HEK293 (cell line): ENCODE data around the gene KRTAP22-1.

Source experiments
- CTCF ChIA-PET: fragments of 350-600 bp; formaldehyde crosslinking; extraction: SDS; loops from one replicate; lab custom pipeline; 2021; ENCODE audit warnings: antibody characterized with exemption; lab: Yijun Ruan, JAX
- POLR2A ChIA-PET: fragments of 300-600 bp; formaldehyde crosslinking; extraction: SDS; loops from one replicate; lab custom pipeline; 2020; ENCODE audit warnings: antibody characterized with exemption, inconsistent platforms; lab: Yijun Ruan, JAX
- H3K27ac ChIP-seq: fragments of 200-500 bp; sonication (Bioruptor generic); 2 replicates; pipeline ENCODE4 v1.5.1; 2014; ENCODE audit warnings: low read depth, low read length, control low read depth, inconsistent platforms; ENCODE audit errors: extremely low read depth
- H3K36me3 ChIP-seq, 2 experiments: fragments of 200-500 bp in 1 of 2; sonication (Bioruptor generic) in 1 of 2; 1 replicate in 1 of 2; 2 replicates in 1 of 2; pipeline ENCODE4 v1.5.1; 2014 to 2017; ENCODE audit warnings: inconsistent platforms in 2 of 2, low read length in 2 of 2; ENCODE audit not compliant: control insufficient read depth in 2 of 2, insufficient read depth in 1 of 2
- H3K4me1 ChIP-seq: fragments of 200-500 bp; sonication (Bioruptor generic); 2 replicates; pipeline ENCODE4 v1.5.1; 2014; ENCODE audit warnings: mild to moderate bottlenecking, low read length, inconsistent platforms; ENCODE audit not compliant: control insufficient read depth, insufficient read depth
- H3K4me3 ChIP-seq: 2 replicates; pipeline ENCODE4 v1.5.1; 2011; ENCODE audit warnings: low read depth, mild to moderate bottlenecking, control low read depth, low read length, moderate library complexity
- H3K9me3 ChIP-seq: fragments of 200-500 bp; sonication (Bioruptor generic); 2 replicates; pipeline ENCODE4 v1.5.1; 2014; ENCODE audit warnings: low read depth, low read length, inconsistent platforms; ENCODE audit not compliant: control insufficient read depth, insufficient read depth
- BCL11B ChIP-seq: fragments of 450-650 bp; formaldehyde crosslinking; IDR thresholded peaks from 2 replicates; pipeline ENCODE4 v1.5.1; 2016; ENCODE audit warnings: low read depth, missing biosample characterization, missing genetic modification characterization
- REST ChIP-seq: fragments of 450-650 bp; formaldehyde crosslinking; IDR thresholded peaks from 2 replicates; pipeline ENCODE4 v1.5.1; 2016; ENCODE audit warnings: missing biosample characterization, missing genetic modification characterization
- ZBTB1 ChIP-seq: fragments of 450-650 bp; formaldehyde crosslinking; IDR thresholded peaks from 2 replicates; pipeline ENCODE4 v1.5.1; 2016; ENCODE audit warnings: missing biosample characterization, missing genetic modification characterization
- ZBTB8A ChIP-seq: fragments of 450-650 bp; formaldehyde crosslinking; IDR thresholded peaks from 2 replicates; pipeline ENCODE4 v1.5.1; 2016; ENCODE audit warnings: missing biosample characterization, missing genetic modification characterization
- ZNF112 ChIP-seq: fragments of 450-650 bp; formaldehyde crosslinking; IDR thresholded peaks from 2 replicates; pipeline ENCODE4 v1.5.0; 2017; ENCODE audit warnings: missing biosample characterization, missing genetic modification characterization
- ZNF121 ChIP-seq: fragments of 450-650 bp; formaldehyde crosslinking; IDR thresholded peaks from 2 replicates; pipeline ENCODE4 v1.5.1; 2016; ENCODE audit warnings: missing biosample characterization, missing genetic modification characterization
- ZNF174 ChIP-seq: fragments of 450-650 bp; formaldehyde crosslinking; IDR thresholded peaks from 2 replicates; pipeline ENCODE4 v1.5.0; 2017; ENCODE audit warnings: missing biosample characterization, mild to moderate bottlenecking, missing genetic modification characterization
- ZNF324 ChIP-seq: fragments of 450-650 bp; formaldehyde crosslinking; IDR thresholded peaks from 2 replicates; pipeline ENCODE4 v1.5.1; 2016; ENCODE audit warnings: missing biosample characterization, missing genetic modification characterization
- ZSCAN18 ChIP-seq: fragments of 450-650 bp; formaldehyde crosslinking; IDR thresholded peaks from 2 replicates; pipeline ENCODE4 v1.5.1; 2016; ENCODE audit warnings: missing biosample characterization, missing genetic modification characterization

KRTAP22-1 gene

GRCh38 chr21:30620522-30620921 is 19.6 kb downstream of the KRTAP22-1 start, which contains the start of gene KRTAP20-4:
Gene KRTAP20-4, plus strand, starts transcription at chr21:30620627.
- TF ChIP-seq ZBTB1 (tag by site-specific recombination) (no peak), ZNF324 (tag by site-specific recombination) (no peak)
- CTCF ChIA-PET: no interaction called here
- Histone ChIP-seq H3K36me3 (no peaks in the 10 kb centered on the region), H3K9me3 (no peaks in the 10 kb centered on the region), H3K4me3 (no peak within 1 kb of the TSS), H3K27ac (no peak within 1 kb of the TSS), H3K4me1 (no peaks in the 10 kb centered on the region)
- POLR2A ChIA-PET: no interaction called here

- CTCF ChIA-PET: no interaction called here
- POLR2A ChIA-PET: interaction anchor here (0.6 kb wide), 1 partner anchor 212 kb away, joined by 3 read pairs; no protein-coding TSS in a partner anchor
- Histone ChIP-seq H3K9me3 (no peaks in the 10 kb centered on the region), H3K4me3 (no peak overlapping the region), H3K36me3 (no peaks in the 10 kb centered on the region), H3K27ac (no peak overlapping the region), H3K4me1 (no peaks in the 10 kb centered on the region)
- TF ChIP-seq ZNF121 (tag by site-specific recombination) (no peak), ZNF174 (tag by site-specific recombination) (no peak)
Measured at GRCh38 chr21:30623362-30623761, 22.5 kb downstream of the KRTAP22-1 start.

- H3K36me3 ChIP-seq: no peaks in the 10 kb centered on the region
- ChIA-PET POLR2A (no interaction called here), CTCF (interaction anchor here (0.6 to 0.7 kb wide), 2 partner anchors 11 to 450 kb away, joined by 3 to 4 read pairs; no protein-coding TSS in a partner anchor)
- H3K4me1 ChIP-seq: no peaks in the 10 kb centered on the region
- no peak overlapping the region for H3K4me3 ChIP-seq
- no peak overlapping the region for H3K27ac ChIP-seq
- TF ChIP-seq ZNF121 (tag by site-specific recombination) (no peak), ZNF112 (tag by site-specific recombination) (no peak), ZBTB1 (tag by site-specific recombination) (no peak)
- H3K9me3 ChIP-seq: no peaks in the 10 kb centered on the region
Measured at GRCh38 chr21:30625449-30626165, 24.7 kb downstream of the KRTAP22-1 start.

- Histone ChIP-seq H3K4me1 (no peaks in the 10 kb centered on the region), H3K9me3 (no peaks in the 10 kb centered on the region), H3K4me3 (no peak overlapping the region), H3K27ac (no peak overlapping the region)
- POLR2A ChIA-PET: no interaction called here
- CTCF ChIA-PET: interaction anchor here (0.6 kb wide), 2 partner anchors 34 to 263 kb away, joined by 3 read pairs; no protein-coding TSS in a partner anchor
- TF ChIP-seq ZSCAN18 (no peak), ZBTB8A (tag by site-specific recombination) (no peak), BCL11B (tag by site-specific recombination) (no peak), REST (tag by site-specific recombination) (peak; percentile 51; the same call in 1 of the 2 replicates)
- TF ChIP-seq, all 188 proteins: peak for 1
- H3K36me3 ChIP-seq: no peaks in the 10 kb centered on the region
Measured at GRCh38 chr21:30628109-30628508, 27.2 kb downstream of the KRTAP22-1 start.
